Jurkat, Clone E6-1 (cell line): ENCODE measurements around the gene CRTC3.
A peak's percentile ranks its signal among the peaks of the same experiment; 100 is the strongest.
"Not testable (repeated sequence)": the region's sequence is repeated elsewhere in the genome, so short reads cannot be mapped to it uniquely, and the experiment has no call there.

Experiments used
- DNase-seq: peaks from one replicate; pipeline ENCODE4 v3.0.0-alpha.2; 2011; ENCODE audit warnings: low read depth, low spot score
- H3K4me3 ChIP-seq: 2 replicates; pipeline ENCODE4 v1.5.1; 2011; ENCODE audit warnings: mild to moderate bottlenecking, low read length, control low read depth, moderate library complexity

CRTC3 gene

GRCh38 chr15:90660195-90660998 lies 130.7 kb downstream of the CRTC3 start:
- peak; percentile 55 for DNase-seq
- H3K4me3 ChIP-seq = peak overlapping the region; percentile 21

GRCh38 chr15:90660999-90661330 lies 131.2 kb downstream of the CRTC3 start:
- H3K4me3 ChIP-seq = peak overlapping the region; percentile 21
- not testable (repeated sequence) for DNase-seq

GRCh38 chr15:90664081-90664461 lies 134.3 kb downstream of the CRTC3 start:
- not testable (repeated sequence) for DNase-seq, H3K4me3 ChIP-seq

DNA sequence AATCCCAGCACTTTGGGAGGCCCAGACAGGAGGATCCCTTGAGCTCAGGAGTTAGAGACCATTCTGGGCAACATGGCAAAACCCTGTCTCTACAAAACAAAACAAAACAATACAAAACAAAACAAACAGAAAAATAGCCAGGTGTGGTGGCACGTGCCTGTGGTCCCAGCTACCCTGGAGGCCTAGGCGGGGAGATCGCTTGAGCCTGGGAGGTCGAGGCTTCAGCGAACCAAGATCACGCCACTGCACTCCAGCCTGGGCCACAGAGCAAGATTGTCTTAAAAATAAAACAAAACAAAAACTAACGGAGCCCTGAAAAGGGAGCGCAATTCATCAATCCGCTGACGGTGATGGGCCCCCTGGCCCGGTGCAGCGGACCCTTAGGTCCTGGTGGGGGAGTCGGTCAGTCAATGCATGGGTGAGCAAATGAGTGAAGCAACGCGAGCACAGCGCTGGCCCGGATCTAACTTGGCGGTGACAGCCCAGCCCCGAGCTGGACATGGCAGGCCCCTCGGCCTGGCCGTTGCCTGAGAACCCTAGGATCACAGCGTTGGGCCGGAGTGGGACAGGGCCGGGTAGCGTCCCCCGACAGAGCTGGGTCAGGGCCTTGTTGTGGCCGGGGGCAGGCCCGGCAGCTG lies 135.0 kb downstream of the CRTC3 start:
- no peak for DNase-seq
- H3K4me3 ChIP-seq = peak overlapping the region; percentile 61

- no peak for DNase-seq
- H3K4me3 ChIP-seq = peak overlapping the region; percentile 61
Measured at GRCh38 chr15:90665288-90666134, 135.8 kb downstream of the CRTC3 start.

GRCh38 chr15:90666135-90666909 lies 136.6 kb downstream of the CRTC3 start:
- DNase-seq = no peak
- peak overlapping the region; percentile 61 for H3K4me3 ChIP-seq

DNA sequence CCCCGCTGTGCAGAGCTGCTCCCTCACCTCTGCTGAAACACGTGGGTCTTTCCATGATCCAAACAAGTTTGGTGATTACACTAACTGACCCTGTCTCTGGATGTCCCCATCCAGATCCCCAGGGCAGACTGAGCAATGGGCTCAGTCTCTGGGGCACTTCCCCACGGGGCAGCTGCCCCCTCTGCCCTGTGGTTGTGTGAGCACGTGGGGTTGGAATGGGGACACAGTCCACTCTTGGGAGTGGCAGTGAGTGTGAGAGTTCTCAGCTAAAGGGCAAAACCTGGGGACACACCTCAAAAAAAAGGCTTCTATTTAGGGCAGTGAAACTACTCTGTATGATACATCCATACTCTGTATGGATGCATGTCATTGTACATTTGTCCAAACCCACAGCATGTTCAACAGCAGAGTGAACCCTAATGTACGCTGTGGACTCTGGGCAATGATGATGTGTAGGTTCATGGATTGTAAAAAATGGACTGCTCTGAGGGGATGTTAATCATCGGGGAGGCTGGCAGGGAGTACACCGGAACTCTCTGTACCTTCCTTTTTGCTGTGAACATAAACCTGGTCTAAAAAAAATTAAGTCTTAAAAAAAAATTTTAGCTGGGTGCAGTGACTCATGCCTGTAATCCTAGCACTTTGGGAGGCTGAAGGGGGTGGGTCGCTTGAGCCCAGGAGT lies 137.5 kb downstream of the CRTC3 start:
- no peak for DNase-seq
- no peak overlapping the region for H3K4me3 ChIP-seq

- DNase-seq, H3K4me3 ChIP-seq: not testable (repeated sequence)
Measured at GRCh38 chr15:90667755-90668345, 138.1 kb downstream of the CRTC3 start.

DNA sequence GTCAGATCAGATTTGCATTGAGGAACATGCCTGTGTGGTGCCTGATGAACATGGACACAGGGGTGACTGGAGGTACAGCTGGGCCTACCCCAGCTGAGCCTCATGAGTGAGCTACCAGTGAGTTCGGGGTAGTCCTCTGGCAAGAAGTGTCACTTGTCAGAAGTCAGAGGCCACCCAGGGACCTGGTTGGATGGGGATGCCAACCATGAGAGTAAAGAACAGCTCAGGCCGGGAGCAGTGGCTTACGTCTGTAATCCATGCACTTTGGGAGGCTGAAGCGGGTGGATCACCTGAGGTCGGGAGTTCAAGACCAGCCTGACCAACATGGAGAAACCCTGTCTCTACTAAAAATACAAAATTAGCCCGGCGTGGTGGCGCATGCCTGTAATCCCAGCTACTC lies 140.9 kb downstream of the CRTC3 start:
- not testable (repeated sequence) for DNase-seq, H3K4me3 ChIP-seq

DNA sequence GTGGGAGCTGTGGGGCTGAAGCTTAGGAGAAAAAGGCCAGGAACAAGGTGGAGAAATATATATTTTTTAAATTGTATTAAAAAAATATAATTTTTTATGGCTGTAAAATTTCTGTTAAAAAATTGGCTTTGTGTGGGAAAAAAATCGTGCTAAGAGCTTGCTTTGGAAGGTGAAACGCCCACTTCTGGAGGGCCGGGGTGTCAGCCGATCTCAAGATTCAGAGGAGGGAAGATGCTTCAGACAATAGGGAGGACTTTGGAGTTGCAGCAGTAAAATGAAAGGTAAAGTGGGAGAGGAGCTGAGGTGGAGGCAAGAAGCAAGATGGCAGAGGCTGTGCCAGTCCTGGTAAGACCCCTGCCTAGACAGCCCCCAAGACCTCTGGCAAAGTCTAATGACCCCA lies 141.5 kb downstream of the CRTC3 start:
- no peak overlapping the region for H3K4me3 ChIP-seq
- no peak for DNase-seq

GRCh38 chr15:90673357-90673756 lies 143.6 kb downstream of the CRTC3 start:
- H3K4me3 ChIP-seq, DNase-seq: not testable (repeated sequence)

DNA sequence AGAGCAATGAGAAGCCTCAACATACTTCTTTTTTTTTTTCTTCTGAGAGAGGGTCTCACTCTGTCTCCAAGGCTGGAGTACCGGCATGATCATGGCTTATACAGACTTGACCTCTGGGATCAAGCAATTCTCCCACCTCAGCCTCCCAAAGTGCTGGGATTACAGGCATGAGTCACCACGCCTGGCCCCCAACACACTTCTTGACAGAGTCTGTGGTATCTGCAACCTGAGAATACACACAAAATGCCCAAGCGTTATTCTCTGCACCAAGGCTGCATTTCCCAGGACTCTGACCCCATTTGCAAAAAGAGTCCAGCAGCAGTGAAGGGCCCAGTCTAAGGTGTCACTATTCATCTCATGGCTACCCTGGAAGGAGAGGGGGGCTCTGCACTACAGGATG lies 144.8 kb downstream of the CRTC3 start:
- DNase-seq = no peak
- H3K4me3 ChIP-seq = no peak overlapping the region

DNA sequence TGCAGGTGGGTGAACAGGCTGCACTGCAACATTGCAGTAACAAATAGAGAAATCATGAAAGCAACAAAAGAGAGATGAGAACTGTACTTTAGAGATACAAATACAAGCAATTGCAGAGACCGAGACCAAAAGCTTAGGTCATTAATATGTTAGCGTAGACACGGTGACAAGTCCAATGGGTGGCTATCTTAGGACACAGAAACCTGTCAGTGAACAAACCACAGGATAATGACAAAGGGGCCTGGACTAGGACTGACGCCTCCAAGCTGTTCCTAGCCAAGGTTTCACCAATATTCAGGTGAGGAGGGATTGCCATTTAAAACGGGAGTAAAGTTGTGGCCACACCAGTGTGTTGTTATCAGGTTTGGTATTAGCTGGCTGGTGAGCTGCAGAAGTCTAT lies 145.7 kb downstream of the CRTC3 start:
- no peak overlapping the region for H3K4me3 ChIP-seq
- DNase-seq = no peak

DNA sequence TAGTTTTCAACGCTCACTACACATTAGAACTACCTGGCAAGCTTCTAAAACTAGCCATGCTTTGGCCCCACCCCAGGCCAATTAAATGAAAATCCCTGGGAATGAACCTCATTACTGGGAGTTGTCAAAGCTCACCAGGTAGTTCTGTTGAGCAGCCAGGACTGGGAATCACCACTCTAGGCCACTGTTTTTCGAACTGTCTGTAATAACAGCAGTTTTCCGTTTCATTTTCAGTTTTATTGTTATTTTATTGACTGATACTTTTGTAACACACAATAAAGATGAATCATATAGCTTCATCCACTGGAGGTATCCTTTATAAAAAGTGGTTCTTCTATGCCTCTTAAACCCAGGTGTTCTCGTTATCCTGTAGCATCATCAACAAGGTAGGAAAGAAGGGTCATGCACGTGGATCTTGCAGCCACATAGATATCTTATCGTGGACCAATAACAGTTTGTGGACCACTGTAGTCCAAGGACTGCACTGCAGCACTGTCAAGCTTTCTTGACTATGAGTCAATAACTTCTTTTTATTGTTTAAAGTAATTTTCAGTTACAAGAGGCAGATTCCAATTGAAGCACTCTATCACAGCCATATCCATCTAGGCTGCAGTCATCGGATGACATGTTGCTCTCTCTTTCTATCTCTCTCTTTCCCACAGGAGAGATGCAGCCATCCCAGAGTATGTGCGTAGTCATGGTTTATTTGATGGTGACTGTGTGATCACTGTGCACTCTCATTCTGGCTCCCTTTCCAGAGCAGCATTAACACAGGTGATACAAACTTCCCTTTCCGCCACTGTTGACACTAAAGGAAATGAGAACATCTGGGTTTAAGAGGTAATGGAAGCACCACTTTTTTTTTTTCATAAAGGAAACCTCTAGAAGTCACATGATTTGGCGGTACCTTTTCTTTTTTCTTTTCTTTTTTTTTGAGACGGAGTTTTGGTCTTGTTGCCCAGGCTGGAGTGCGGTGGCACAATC lies 148.4 kb downstream of the CRTC3 start:
- peak; percentile 68 for DNase-seq
- no peak overlapping the region for H3K4me3 ChIP-seq

- no peak for DNase-seq
- H3K4me3 ChIP-seq = no peak overlapping the region
Measured at GRCh38 chr15:90679959-90680358, 150.2 kb downstream of the CRTC3 start.

GRCh38 chr15:90680371-90680935 lies 150.7 kb downstream of the CRTC3 start:
- DNase-seq = no peak
- no peak overlapping the region for H3K4me3 ChIP-seq

GRCh38 chr15:90681056-90681455 lies 151.3 kb downstream of the CRTC3 start:
- no peak overlapping the region for H3K4me3 ChIP-seq
- DNase-seq = no peak
